Glutamatergic neuron (in vitro differentiated cells): ENCODE results near the gene NF1. TPM values are rescaled to one million over a fixed set of nuclear protein-coding genes. Genes with fewer than 3 reads are reported as not detected.
"Not testable (repeated sequence)": the region's sequence is repeated elsewhere in the genome, so short reads cannot be mapped to it uniquely, and the experiment has no call there.

ENCODE experiments used
- DNase-seq: peaks from one replicate; pipeline ENCODE4 v3.0.0; 2022
- H3K27ac Mint-ChIP-seq: one replicate; pipeline ENCODE4 v1.8.0; 2020; ENCODE audit warnings: mild to moderate bottlenecking, mixed read lengths, inconsistent platforms; ENCODE audit not compliant: unreplicated experiment
- H3K27me3 Mint-ChIP-seq: one replicate; pipeline ENCODE4 v1.8.0; 2020; ENCODE audit warnings: mild to moderate bottlenecking, moderate library complexity, mixed read lengths, inconsistent platforms; ENCODE audit not compliant: unreplicated experiment
- H3K36me3 Mint-ChIP-seq: one replicate; pipeline ENCODE4 v1.8.0; 2020; ENCODE audit warnings: mild to moderate bottlenecking, mixed read lengths, inconsistent platforms; ENCODE audit not compliant: unreplicated experiment
- H3K4me1 Mint-ChIP-seq: one replicate; pipeline ENCODE4 v1.8.0; 2020; ENCODE audit warnings: mild to moderate bottlenecking, low read depth, mixed read lengths, inconsistent platforms; ENCODE audit not compliant: unreplicated experiment
- H3K4me3 Mint-ChIP-seq: one replicate; pipeline ENCODE4 v1.8.0; 2020; ENCODE audit warnings: mild to moderate bottlenecking, mixed read lengths, inconsistent platforms; ENCODE audit not compliant: unreplicated experiment
- H3K9me3 Mint-ChIP-seq: one replicate; pipeline ENCODE4 v1.8.0; 2020; ENCODE audit warnings: mild to moderate bottlenecking, moderate library complexity, mixed read lengths, inconsistent platforms; ENCODE audit not compliant: unreplicated experiment
- long read RNA-seq: library from polyadenylated mRNA; unstranded; transcript quantifications from one replicate; pipeline ENCODE4 v2.0.0, GENCODE V29; 2020; ENCODE audit not compliant: unreplicated experiment
- total RNA-seq: library from RNA; stranded (reverse); fragmentation: NEBNext Ultra II Directional; extraction: Animal tissue kit (Norgen Biotek cat#: 25700); gene quantifications from one replicate; pipeline ENCODE4 v1.2.1, GENCODE V29; 2021; ENCODE audit not compliant: unreplicated experiment
- TF ChIP-seq, protein P1 (sequence below): fragments of 200-600 bp; sonication (generic); IDR thresholded peaks from one replicate; pipeline ENCODE4 v1.5.0; 2021; ENCODE audit not compliant: partially characterized antibody, unreplicated experiment

NF1 gene, protein sequence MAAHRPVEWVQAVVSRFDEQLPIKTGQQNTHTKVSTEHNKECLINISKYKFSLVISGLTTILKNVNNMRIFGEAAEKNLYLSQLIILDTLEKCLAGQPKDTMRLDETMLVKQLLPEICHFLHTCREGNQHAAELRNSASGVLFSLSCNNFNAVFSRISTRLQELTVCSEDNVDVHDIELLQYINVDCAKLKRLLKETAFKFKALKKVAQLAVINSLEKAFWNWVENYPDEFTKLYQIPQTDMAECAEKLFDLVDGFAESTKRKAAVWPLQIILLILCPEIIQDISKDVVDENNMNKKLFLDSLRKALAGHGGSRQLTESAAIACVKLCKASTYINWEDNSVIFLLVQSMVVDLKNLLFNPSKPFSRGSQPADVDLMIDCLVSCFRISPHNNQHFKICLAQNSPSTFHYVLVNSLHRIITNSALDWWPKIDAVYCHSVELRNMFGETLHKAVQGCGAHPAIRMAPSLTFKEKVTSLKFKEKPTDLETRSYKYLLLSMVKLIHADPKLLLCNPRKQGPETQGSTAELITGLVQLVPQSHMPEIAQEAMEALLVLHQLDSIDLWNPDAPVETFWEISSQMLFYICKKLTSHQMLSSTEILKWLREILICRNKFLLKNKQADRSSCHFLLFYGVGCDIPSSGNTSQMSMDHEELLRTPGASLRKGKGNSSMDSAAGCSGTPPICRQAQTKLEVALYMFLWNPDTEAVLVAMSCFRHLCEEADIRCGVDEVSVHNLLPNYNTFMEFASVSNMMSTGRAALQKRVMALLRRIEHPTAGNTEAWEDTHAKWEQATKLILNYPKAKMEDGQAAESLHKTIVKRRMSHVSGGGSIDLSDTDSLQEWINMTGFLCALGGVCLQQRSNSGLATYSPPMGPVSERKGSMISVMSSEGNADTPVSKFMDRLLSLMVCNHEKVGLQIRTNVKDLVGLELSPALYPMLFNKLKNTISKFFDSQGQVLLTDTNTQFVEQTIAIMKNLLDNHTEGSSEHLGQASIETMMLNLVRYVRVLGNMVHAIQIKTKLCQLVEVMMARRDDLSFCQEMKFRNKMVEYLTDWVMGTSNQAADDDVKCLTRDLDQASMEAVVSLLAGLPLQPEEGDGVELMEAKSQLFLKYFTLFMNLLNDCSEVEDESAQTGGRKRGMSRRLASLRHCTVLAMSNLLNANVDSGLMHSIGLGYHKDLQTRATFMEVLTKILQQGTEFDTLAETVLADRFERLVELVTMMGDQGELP (N-terminal part only)
- 87.6 TPM for total RNA-seq
- long read RNA-seq, partial matches to known transcripts: 1 of 2 reads
- long read RNA-seq, other reads (novel, unspliced or antisense): 0 of 2 reads

DNA sequence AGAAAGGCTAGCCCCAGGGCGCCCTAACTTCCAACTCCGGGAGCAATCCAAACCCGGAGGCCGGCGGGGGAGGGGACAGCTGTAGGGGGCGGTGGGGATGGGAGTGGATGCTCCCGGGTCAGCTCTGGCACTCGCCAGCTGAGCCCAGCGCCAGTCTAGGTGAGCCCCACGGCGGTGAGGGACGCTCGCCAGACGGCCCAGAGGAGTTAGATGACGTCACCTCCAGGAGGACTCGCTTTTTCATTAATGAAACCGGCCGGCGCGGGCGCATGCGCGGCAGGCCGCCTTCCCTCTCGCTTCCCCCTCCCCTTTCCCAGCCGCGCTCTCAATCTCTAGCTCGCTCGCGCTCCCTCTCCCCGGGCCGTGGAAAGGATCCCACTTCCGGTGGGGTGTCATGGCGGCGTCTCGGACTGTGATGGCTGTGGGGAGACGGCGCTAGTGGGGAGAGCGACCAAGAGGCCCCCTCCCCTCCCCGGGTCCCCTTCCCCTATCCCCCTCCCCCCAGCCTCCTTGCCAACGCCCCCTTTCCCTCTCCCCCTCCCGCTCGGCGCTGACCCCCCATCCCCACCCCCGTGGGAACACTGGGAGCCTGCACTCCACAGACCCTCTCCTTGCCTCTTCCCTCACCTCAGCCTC is at the start of gene NF1:
Gene NF1, plus strand, starts transcription at position 378 of the 636 bp plus-strand sequence. CDS start 333 bp downstream, outside the sequence.
- Mint-ChIP-seq H3K4me3 (peak within 1 kb of the TSS; percentile 98), H3K4me1 (peaks cover 5% of the 10 kb centered on the region), H3K27me3 (peaks cover 3% of the 10 kb centered on the region), H3K9me3 (peaks cover 8% of the 10 kb centered on the region), H3K36me3 (no peaks in the 10 kb centered on the region), H3K27ac (peak within 1 kb of the TSS; percentile 88)
- DNase-seq: peak; percentile 95
- TF ChIP-seq, protein P1, sequence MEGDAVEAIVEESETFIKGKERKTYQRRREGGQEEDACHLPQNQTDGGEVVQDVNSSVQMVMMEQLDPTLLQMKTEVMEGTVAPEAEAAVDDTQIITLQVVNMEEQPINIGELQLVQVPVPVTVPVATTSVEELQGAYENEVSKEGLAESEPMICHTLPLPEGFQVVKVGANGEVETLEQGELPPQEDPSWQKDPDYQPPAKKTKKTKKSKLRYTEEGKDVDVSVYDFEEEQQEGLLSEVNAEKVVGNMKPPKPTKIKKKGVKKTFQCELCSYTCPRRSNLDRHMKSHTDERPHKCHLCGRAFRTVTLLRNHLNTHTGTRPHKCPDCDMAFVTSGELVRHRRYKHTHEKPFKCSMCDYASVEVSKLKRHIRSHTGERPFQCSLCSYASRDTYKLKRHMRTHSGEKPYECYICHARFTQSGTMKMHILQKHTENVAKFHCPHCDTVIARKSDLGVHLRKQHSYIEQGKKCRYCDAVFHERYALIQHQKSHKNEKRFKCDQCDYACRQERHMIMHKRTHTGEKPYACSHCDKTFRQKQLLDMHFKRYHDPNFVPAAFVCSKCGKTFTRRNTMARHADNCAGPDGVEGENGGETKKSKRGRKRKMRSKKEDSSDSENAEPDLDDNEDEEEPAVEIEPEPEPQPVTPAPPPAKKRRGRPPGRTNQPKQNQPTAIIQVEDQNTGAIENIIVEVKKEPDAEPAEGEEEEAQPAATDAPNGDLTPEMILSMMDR: no peak

DNA sequence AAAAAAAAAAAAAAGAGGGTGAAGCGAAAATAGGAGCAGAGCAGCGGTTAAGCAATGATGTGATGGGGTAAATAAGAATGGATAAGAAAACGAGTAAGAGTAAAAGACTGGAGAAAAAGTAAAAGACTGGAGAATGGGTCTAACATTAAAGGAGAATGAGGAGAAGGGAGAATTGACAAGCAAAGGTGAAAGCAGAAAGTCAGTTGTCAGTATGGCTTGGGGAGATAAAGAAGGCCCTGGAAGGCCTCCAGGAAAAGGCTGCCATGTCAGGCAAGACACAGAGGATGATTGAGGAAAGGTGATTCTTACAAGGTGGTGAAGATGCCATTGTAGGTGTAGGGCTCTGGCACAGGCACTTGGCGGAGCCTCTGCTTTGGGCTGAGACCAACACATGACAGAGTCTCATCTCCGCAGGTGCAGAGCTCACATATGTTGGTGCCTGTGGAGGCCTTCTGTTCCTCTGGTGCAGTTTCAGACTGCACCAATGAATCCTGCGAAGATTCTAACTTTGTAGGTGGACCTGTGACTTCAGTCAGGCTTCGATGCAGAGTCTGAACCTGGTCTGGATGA is 47.8 kb upstream of the NF1 start:
- DNase-seq, H3K4me1 Mint-ChIP-seq, H3K9me3 Mint-ChIP-seq, H3K27me3 Mint-ChIP-seq, H3K4me3 Mint-ChIP-seq, H3K27ac Mint-ChIP-seq: not testable (repeated sequence)
- H3K36me3 Mint-ChIP-seq: peaks cover 10% of the 10 kb centered on the region

DNA sequence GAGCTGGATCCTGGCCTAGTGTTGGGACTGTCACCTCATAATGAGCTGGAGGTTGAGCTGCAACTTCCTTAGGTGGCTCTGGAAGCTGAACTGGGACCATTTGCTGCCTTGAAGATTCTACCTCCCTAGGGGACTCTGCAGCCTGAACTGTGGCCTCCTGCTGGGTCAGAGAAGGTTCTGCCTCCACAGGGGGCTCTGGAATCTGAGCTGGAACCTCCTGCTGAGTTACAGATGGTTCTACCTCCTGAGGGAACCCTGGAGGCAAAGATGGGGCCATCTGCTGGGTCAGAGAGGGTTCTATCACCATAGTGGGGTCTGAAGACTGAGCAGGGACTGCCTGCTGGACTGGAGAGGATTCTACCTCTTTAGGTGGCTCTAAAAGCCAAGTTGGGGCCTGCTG is 46.6 kb upstream of the NF1 start:
- no peak overlapping the region for H3K27ac Mint-ChIP-seq
- TF ChIP-seq, protein P1: no peak
- H3K4me1 Mint-ChIP-seq: no peaks in the 10 kb centered on the region
- H3K27me3 Mint-ChIP-seq: peaks cover 4% of the 10 kb centered on the region
- DNase-seq: no peak
- H3K36me3 Mint-ChIP-seq: peaks cover 10% of the 10 kb centered on the region
- peaks cover 4% of the 10 kb centered on the region for H3K9me3 Mint-ChIP-seq
- H3K4me3 Mint-ChIP-seq: no peak overlapping the region

DNA sequence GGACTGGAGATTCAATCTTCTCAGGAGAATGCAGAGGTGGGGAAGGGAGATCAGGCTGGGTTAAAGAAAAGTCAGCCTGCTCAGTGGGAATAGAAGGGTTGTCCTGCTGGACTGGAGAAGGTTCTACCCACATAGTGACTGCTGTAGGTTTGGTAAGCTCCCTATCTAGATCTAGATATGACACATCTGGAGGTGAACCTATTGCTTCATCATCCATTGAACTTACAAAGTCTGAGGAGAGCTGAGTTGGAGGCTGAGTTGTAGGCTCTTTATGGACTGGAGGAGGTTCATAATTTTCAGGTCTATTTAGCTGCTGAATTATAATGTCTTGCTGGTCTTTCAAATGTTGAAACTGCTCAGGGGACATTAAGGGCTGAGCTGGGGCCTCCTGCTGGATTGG is 46.0 kb upstream of the NF1 start:
- TF ChIP-seq, protein P1: no peak
- DNase-seq: no peak
- H3K27me3 Mint-ChIP-seq: peaks cover 4% of the 10 kb centered on the region
- peaks cover 10% of the 10 kb centered on the region for H3K36me3 Mint-ChIP-seq
- H3K4me3 Mint-ChIP-seq: no peak overlapping the region
- H3K9me3 Mint-ChIP-seq: peaks cover 4% of the 10 kb centered on the region
- no peak overlapping the region for H3K27ac Mint-ChIP-seq
- no peaks in the 10 kb centered on the region for H3K4me1 Mint-ChIP-seq
